H9 (cell line): Measurements from ENCODE around the gene STAB1. TPM values are rescaled to one million over a fixed set of nuclear protein-coding genes. Genes with fewer than 3 reads are reported as not detected.

Experiments
- DNase-seq: peaks from one replicate; pipeline ENCODE4 v3.0.0-alpha.2; 2017
- H2AFZ ChIP-seq: one replicate; pipeline ENCODE4 v1.6.1; 2013; ENCODE audit warnings: mild to moderate bottlenecking, low read length, control low read depth, moderate library complexity
- H2AK5ac ChIP-seq: 2 replicates; pipeline ENCODE4 v1.6.1; 2013; ENCODE audit warnings: low read length, control low read depth, mixed read lengths; ENCODE audit not compliant: insufficient read length
- H2BK120ac ChIP-seq: one replicate; pipeline ENCODE4 v1.6.1; 2013; ENCODE audit warnings: low read depth, mild to moderate bottlenecking, low read length, control low read depth, inconsistent platforms; ENCODE audit not compliant: poor library complexity, severe bottlenecking
- H2BK12ac ChIP-seq: 2 replicates; pipeline ENCODE4 v1.6.1; 2013; ENCODE audit warnings: low read length, control low read depth, mixed read lengths, low read depth; ENCODE audit not compliant: insufficient read length
- H2BK15ac ChIP-seq: 2 replicates; pipeline ENCODE4 v1.6.1; 2013; ENCODE audit warnings: low read depth, low read length, control low read depth
- H2BK20ac ChIP-seq: one replicate; pipeline ENCODE4 v1.6.1; 2013; ENCODE audit warnings: low read depth, mild to moderate bottlenecking, low read length, control low read depth, inconsistent platforms; ENCODE audit not compliant: poor library complexity, severe bottlenecking
- H2BK5ac ChIP-seq: 2 replicates; pipeline ENCODE4 v1.6.1; 2013; ENCODE audit warnings: low read length, control low read depth, mixed read lengths; ENCODE audit not compliant: insufficient read length
- H3K14ac ChIP-seq: 2 replicates; pipeline ENCODE4 v1.6.1; 2013; ENCODE audit warnings: low read length, control low read depth; ENCODE audit not compliant: insufficient read depth
- H3K18ac ChIP-seq: 2 replicates; pipeline ENCODE4 v1.6.1; 2013; ENCODE audit warnings: low read depth, mild to moderate bottlenecking, mixed read lengths, low read length, control low read depth; ENCODE audit not compliant: insufficient read length
- H3K23ac ChIP-seq: 2 replicates; pipeline ENCODE4 v1.6.1; 2013; ENCODE audit warnings: low read length, control low read depth, mixed read lengths, low read depth; ENCODE audit not compliant: insufficient read length
- H3K23me2 ChIP-seq: 2 replicates; pipeline ENCODE4 v1.6.1; 2013; ENCODE audit warnings: low read depth, mild to moderate bottlenecking, mixed read lengths, low read length, control low read depth; ENCODE audit not compliant: insufficient read length, poor library complexity, severe bottlenecking
- H3K27ac ChIP-seq: 2 replicates; pipeline ENCODE4 v1.5.1; 2013; ENCODE audit warnings: low read length, control low read depth, mixed read lengths, low read depth; ENCODE audit not compliant: insufficient read length
- H3K27me3 ChIP-seq: 2 replicates; pipeline ENCODE4 v1.6.1; 2013; ENCODE audit warnings: low read length, control low read depth, inconsistent platforms; ENCODE audit not compliant: insufficient read depth
- H3K4ac ChIP-seq: 2 replicates; pipeline ENCODE4 v1.6.1; 2013; ENCODE audit warnings: low read depth, mild to moderate bottlenecking, control low read depth, inconsistent platforms, low read length, moderate library complexity
- H3K4me1 ChIP-seq: 2 replicates; pipeline ENCODE4 v1.6.1; 2013; ENCODE audit warnings: low read length, control low read depth, inconsistent platforms; ENCODE audit not compliant: insufficient read depth
- H3K4me2 ChIP-seq: 2 replicates; pipeline ENCODE4 v1.6.1; 2013; ENCODE audit warnings: low read length, control low read depth, mixed read lengths; ENCODE audit not compliant: insufficient read length, insufficient read depth
- H3K56ac ChIP-seq: 2 replicates; pipeline ENCODE4 v1.6.1; 2013; ENCODE audit warnings: low read depth, mild to moderate bottlenecking, mixed read lengths, low read length, control low read depth; ENCODE audit not compliant: insufficient read length
- H3K79me1 ChIP-seq: 2 replicates; pipeline ENCODE4 v1.6.1; 2013; ENCODE audit warnings: low read depth, mild to moderate bottlenecking, moderate library complexity, low read length, control low read depth, inconsistent platforms; ENCODE audit not compliant: insufficient read depth, poor library complexity, severe bottlenecking
- H3K79me2 ChIP-seq: 2 replicates; pipeline ENCODE4 v1.6.1; 2013; ENCODE audit warnings: low read length, control low read depth, inconsistent platforms; ENCODE audit not compliant: insufficient read depth
- H3K9ac ChIP-seq: 2 replicates; pipeline ENCODE4 v1.6.1; 2013; ENCODE audit warnings: low read length, control low read depth, mixed read lengths; ENCODE audit not compliant: insufficient read length; ENCODE audit errors: extremely low read depth
- H3K9me3 ChIP-seq: one replicate; pipeline ENCODE4 v1.6.1; 2013; ENCODE audit warnings: low read depth, low read length, inconsistent platforms; ENCODE audit not compliant: control insufficient read depth
- H3T11ph ChIP-seq: one replicate; pipeline ENCODE4 v1.6.1; 2013; ENCODE audit warnings: mild to moderate bottlenecking, low read length, control low read depth, inconsistent platforms
- H4K20me1 ChIP-seq: one replicate; pipeline ENCODE4 v1.6.1; 2013; ENCODE audit not compliant: control insufficient read depth, insufficient read length, insufficient read depth
- H4K5ac ChIP-seq: 2 replicates; pipeline ENCODE4 v1.6.1; 2013; ENCODE audit warnings: low read depth, mild to moderate bottlenecking, mixed read lengths, low read length, control low read depth; ENCODE audit not compliant: insufficient read length
- H4K8ac ChIP-seq: replicated peaks from 2 replicates; pipeline ENCODE4 v1.6.1; 2013; ENCODE audit warnings: low read length, control low read depth, mixed read lengths, low read depth; ENCODE audit not compliant: insufficient read length
- H4K91ac ChIP-seq: 2 replicates; pipeline ENCODE4 v1.6.1; 2013; ENCODE audit warnings: low read depth, mild to moderate bottlenecking, moderate library complexity, mixed read lengths, low read length, control low read depth; ENCODE audit not compliant: insufficient read length
- H3K27ac Mint-ChIP-seq, 3 experiments: 2 replicates in 2 of 3; 3 replicates in 1 of 3; pipeline ENCODE4 v1.8.0; 2020 to 2021; ENCODE audit warnings: mixed read lengths in 3 of 3, mild to moderate bottlenecking in 1 of 3, moderate library complexity in 1 of 3
- H3K27me3 Mint-ChIP-seq: 2 replicates; pipeline ENCODE4 v1.8.0; 2021; ENCODE audit warnings: low read depth, mild to moderate bottlenecking, moderate library complexity, mixed read lengths
- H3K36me3 Mint-ChIP-seq, 3 experiments: 2 replicates in 2 of 3; 3 replicates in 1 of 3; pipeline ENCODE4 v1.8.0; 2020 to 2021; ENCODE audit warnings: low read depth in 3 of 3, mixed read lengths in 3 of 3; ENCODE audit not compliant: insufficient read depth in 1 of 3
- H3K4me1 Mint-ChIP-seq, 2 experiments: 2 replicates each; pipeline ENCODE4 v1.8.0; 2020; ENCODE audit warnings: mixed read lengths in 2 of 2
- H3K4me3 Mint-ChIP-seq, 2 experiments: 2 replicates in 1 of 2; 3 replicates in 1 of 2; pipeline ENCODE4 v1.8.0; 2020 to 2021; ENCODE audit warnings: mild to moderate bottlenecking in 2 of 2, mixed read lengths in 2 of 2, moderate library complexity in 1 of 2
- H3K9me3 Mint-ChIP-seq, 2 experiments: 2 replicates in 1 of 2; 3 replicates in 1 of 2; pipeline ENCODE4 v1.8.0; 2020; ENCODE audit warnings: mild to moderate bottlenecking in 2 of 2, mixed read lengths in 2 of 2, moderate library complexity in 1 of 2
- WGBS: extraction: QIAGEN DNeasy Blood & Tissue Kit; methylation state at CpG from one replicate; pipeline ENCODE4 v1.1.7; 2013; ENCODE audit warnings: missing lambda C conversion rate, low lambda C conversion rate, mixed read lengths; ENCODE audit not compliant: insufficient read length; ENCODE audit errors: extremely low coverage; 5-methylcytosine and 5-hydroxymethylcytosine counted together
- total RNA-seq: library from RNA; stranded (reverse); gene quantifications from 2 replicates; pipeline ENCODE4 v1.2.1, GENCODE V29; 2021
- TF ChIP-seq, protein P1 (sequence below): fragments of 200-600 bp; sonication (generic); conservative IDR thresholded peaks from 3 replicates; pipeline ENCODE4 v1.8.0; 2021; ENCODE audit warnings: antibody characterized with exemption, mild to moderate bottlenecking

Gene STAB1
- total RNA-seq, 1 experiment from 2014 or later, result 1.5 TPM

DNA sequence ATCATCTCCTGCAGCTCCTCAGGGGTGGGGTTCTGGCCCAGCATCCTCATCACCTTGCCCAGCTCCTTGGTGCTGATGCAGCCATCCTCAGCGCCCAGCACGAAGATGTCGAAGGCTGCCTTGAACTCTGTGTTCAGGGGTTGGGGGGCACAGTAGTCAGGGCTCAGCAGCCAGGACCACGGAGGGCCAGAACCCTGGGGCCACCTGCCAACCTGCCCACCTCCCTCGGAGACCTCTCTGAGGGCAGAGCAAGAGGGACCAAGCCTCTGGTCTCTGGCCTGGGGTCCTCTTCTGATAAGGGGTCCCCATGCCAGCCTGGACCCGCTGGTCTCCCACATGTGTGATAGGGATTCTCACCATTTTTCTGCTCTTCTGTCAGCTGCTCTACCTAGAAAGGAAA is 43.0 kb upstream of the STAB1 start:
- Histone ChIP-seq H3K9ac (no peak overlapping the region), H3K9me3 (no peaks in the 10 kb centered on the region), H4K8ac (no peak overlapping the region), H3K23ac (no peak overlapping the region), H4K5ac (no peak overlapping the region), H3K4ac (no peak overlapping the region), H3K27me3 (no peaks in the 10 kb centered on the region), H3K27ac (no peak overlapping the region), H2BK5ac (no peak overlapping the region), H3K4me2 (no peak overlapping the region), H2BK15ac (no peak overlapping the region), H2BK12ac (no peak overlapping the region), H3K14ac (no peak overlapping the region), H2BK20ac (no peak overlapping the region), H2AK5ac (no peak overlapping the region), H4K20me1 (no peaks in the 10 kb centered on the region), H3K79me1 (no peaks in the 10 kb centered on the region), H3K4me1 (no peaks in the 10 kb centered on the region; the same call in 1 of the 2 replicates), H3K79me2 (peaks cover 3% of the 10 kb centered on the region; the same call in 1 of the 2 replicates), H2BK120ac (no peak overlapping the region), H4K91ac (no peak overlapping the region), H3K56ac (no peak overlapping the region), H3K18ac (no peak overlapping the region), H3T11ph (no peak overlapping the region), H2AFZ (no peak overlapping the region), H3K23me2 (peaks cover 4% of the 10 kb centered on the region)
- Mint-ChIP-seq H3K4me3 (no peak overlapping the region), H3K27ac (no peak overlapping the region), H3K27me3 (no peaks in the 10 kb centered on the region; the same call in 1 of the 2 replicates), H3K9me3 (no peaks in the 10 kb centered on the region), H3K36me3 (peaks cover 1 to 2% (median 1%) of the 10 kb centered on the region in 3 experiments; a peak in 6 of 7 replicates), H3K4me1 (peaks cover 37 to 49% of the 10 kb centered on the region in 2 experiments)
- DNase-seq, result peak; percentile 17
- TF ChIP-seq, protein P1, sequence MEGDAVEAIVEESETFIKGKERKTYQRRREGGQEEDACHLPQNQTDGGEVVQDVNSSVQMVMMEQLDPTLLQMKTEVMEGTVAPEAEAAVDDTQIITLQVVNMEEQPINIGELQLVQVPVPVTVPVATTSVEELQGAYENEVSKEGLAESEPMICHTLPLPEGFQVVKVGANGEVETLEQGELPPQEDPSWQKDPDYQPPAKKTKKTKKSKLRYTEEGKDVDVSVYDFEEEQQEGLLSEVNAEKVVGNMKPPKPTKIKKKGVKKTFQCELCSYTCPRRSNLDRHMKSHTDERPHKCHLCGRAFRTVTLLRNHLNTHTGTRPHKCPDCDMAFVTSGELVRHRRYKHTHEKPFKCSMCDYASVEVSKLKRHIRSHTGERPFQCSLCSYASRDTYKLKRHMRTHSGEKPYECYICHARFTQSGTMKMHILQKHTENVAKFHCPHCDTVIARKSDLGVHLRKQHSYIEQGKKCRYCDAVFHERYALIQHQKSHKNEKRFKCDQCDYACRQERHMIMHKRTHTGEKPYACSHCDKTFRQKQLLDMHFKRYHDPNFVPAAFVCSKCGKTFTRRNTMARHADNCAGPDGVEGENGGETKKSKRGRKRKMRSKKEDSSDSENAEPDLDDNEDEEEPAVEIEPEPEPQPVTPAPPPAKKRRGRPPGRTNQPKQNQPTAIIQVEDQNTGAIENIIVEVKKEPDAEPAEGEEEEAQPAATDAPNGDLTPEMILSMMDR, result no peak
- WGBS, result no CpG with 5 or more reads among the region's 6 CpGs
